AG04449 (cell line): ENCODE results near the gene FRMD4B.

Experiments used
- CTCF ChIA-PET: fragments of 350-600 bp; formaldehyde crosslinking; extraction: SDS; loops from one replicate; lab custom pipeline; 2021; ENCODE audit warnings: antibody characterized with exemption; lab: Yijun Ruan, JAX
- POLR2A ChIA-PET: fragments of 400-600, 350-600 bp; formaldehyde crosslinking; extraction: SDS; loops from one replicate; lab custom pipeline; 2020; ENCODE audit warnings: antibody characterized with exemption, inconsistent platforms; lab: Yijun Ruan, JAX
- DNase-seq: peaks from one replicate; pipeline ENCODE4 v3.0.0-alpha.2; 2010; ENCODE audit warnings: low read depth, low spot score
- H3K4me3 ChIP-seq: 2 replicates; pipeline ENCODE4 v1.5.1; 2011; ENCODE audit warnings: low read depth, mild to moderate bottlenecking, control low read depth, low read length
- TF ChIP-seq, protein P1 (sequence below): IDR thresholded peaks from one replicate; pipeline ENCODE4 v1.5.1; 2011; ENCODE audit warnings: mild to moderate bottlenecking, moderate library complexity, low read length, control low read depth, inconsistent platforms; ENCODE audit not compliant: insufficient read depth; ENCODE audit errors: missing control alignments

FRMD4B gene

DNA sequence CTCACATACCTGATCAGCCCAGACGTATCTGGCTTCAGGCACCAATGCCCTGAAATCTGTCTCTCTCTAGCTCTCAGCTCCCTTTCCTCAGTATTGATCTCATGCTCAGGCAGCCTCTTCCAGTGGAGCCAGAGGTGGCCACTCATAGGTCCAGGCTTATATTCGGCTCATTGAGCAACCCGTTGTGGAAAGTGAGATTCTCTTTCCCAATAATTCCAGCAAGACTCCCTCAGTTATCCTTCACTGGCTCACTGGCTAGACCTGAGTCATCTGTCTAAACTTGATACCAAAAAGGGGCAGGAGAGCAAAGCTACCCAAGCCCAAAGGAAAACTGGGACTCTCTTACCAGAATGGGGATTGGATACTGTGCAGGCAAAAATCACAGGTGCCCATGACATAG is 33.4 kb upstream of the FRMD4B start:
- no peak overlapping the region for H3K4me3 ChIP-seq
- CTCF ChIA-PET, result interaction anchor here (1.0 to 1.9 kb wide), 2 partner anchors 10 to 298 kb away, joined by 3 to 7 read pairs; no protein-coding TSS in a partner anchor
- TF ChIP-seq, protein P1, sequence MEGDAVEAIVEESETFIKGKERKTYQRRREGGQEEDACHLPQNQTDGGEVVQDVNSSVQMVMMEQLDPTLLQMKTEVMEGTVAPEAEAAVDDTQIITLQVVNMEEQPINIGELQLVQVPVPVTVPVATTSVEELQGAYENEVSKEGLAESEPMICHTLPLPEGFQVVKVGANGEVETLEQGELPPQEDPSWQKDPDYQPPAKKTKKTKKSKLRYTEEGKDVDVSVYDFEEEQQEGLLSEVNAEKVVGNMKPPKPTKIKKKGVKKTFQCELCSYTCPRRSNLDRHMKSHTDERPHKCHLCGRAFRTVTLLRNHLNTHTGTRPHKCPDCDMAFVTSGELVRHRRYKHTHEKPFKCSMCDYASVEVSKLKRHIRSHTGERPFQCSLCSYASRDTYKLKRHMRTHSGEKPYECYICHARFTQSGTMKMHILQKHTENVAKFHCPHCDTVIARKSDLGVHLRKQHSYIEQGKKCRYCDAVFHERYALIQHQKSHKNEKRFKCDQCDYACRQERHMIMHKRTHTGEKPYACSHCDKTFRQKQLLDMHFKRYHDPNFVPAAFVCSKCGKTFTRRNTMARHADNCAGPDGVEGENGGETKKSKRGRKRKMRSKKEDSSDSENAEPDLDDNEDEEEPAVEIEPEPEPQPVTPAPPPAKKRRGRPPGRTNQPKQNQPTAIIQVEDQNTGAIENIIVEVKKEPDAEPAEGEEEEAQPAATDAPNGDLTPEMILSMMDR, result no peak
- no peak for DNase-seq
- POLR2A ChIA-PET, result no interaction called here

- CTCF ChIA-PET, result interaction anchor here (1.9 kb wide), 1 partner anchor 8 kb away, joined by 7 read pairs; no protein-coding TSS in a partner anchor
- TF ChIP-seq, protein P1, result no peak
- DNase-seq, result no peak
- POLR2A ChIA-PET, result no interaction called here
- H3K4me3 ChIP-seq, result no peak overlapping the region
These were observed 31.7 kb upstream of the FRMD4B start for GRCh38 chr3:69417541-69418078.

DNA sequence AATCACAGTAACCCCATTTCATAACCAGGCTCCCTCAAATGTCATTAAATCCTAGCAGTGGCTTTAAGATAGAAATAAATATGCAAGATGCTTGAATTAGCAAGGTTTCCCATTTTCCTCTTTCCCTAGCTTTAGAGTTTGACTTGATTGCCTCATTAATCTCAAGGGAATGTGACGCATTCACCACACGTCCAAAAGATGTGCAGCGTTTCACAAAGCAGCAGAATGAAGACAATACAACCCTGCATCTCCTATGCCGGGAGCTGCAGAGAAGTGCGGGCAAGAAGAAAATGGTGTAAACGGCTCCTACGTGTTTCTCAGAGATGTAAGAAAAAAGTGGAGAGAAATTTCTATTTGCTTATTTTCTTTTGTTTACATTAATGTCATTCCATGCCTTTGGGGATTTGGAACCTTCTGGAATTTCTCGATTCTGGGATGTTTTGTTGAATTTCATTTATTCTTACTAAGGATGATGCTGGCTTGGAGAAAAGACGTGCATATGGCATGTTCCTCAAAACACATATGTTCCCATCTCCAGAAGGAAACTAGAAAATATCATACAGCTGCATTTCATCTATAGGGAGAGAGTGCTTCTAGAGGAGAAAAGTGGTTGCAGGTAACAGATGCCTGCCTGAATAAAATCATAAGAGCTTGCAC is 27.8 kb upstream of the FRMD4B start:
- DNase-seq, result no peak
- ChIA-PET CTCF (interaction anchor here (3.2 to 9.5 kb wide), 3 partner anchors 12 to 252 kb away, joined by 12 to 123 read pairs (median 114); no protein-coding TSS in a partner anchor), POLR2A (no interaction called here)
- TF ChIP-seq, protein P1, result no peak
- no peak overlapping the region for H3K4me3 ChIP-seq

- POLR2A ChIA-PET, result no interaction called here
- CTCF ChIA-PET, result interaction anchor here (0.9 to 9.5 kb wide), 13 partner anchors 8 to 253 kb away, joined by 3 to 123 read pairs (median 13); no protein-coding TSS in a partner anchor
- TF ChIP-seq, protein P1, result no peak
- DNase-seq, result no peak
- no peak overlapping the region for H3K4me3 ChIP-seq
These were observed 25.5 kb upstream of the FRMD4B start for GRCh38 chr3:69411346-69411745.

DNA sequence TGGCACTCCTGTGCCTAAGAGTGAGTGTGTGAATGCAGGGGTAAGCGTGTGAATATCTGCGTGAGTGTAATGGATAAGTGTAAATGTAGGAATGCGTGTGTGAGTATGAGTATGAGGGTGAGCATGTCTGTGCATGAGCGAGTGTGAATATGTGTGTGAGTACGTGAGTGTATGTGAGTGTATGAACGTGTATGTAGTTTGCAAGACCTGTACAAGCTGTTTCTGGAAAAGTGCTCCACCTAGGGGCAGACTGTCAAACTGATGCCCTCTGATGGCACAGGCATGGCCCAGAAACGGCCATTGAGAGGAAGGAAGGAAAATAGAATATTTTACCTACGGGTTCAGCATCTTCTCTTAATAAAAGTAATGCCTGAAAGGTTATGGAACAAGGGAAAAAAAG is 24.4 kb upstream of the FRMD4B start:
- no peak for DNase-seq
- TF ChIP-seq, protein P1, result peak; percentile 80
- H3K4me3 ChIP-seq, result no peak overlapping the region
- ChIA-PET POLR2A (no interaction called here), CTCF (interaction anchor here (0.9 to 9.5 kb wide), 36 partner anchors 8 to 316 kb away, joined by 3 to 123 read pairs (median 5); partner anchors contain the start of gene FRMD4B)

- POLR2A ChIA-PET, result no interaction called here
- TF ChIP-seq, protein P1, result no peak
- CTCF ChIA-PET, result interaction anchor here (0.8 to 9.5 kb wide), 37 partner anchors 9 to 316 kb away, joined by 3 to 123 read pairs (median 5); partner anchors contain the start of gene FRMD4B
- no peak for DNase-seq
- H3K4me3 ChIP-seq, result no peak overlapping the region
These were observed 23.9 kb upstream of the FRMD4B start for GRCh38 chr3:69409831-69410230.
